ENCODE data around the gene AKT2.

Gene AKT2

GRCh38 chr19:40191836-40192646, 93.1 kb downstream of the AKT2 start:
- Histone ChIP-seq H3K27me3 (ENCODE audit: control insufficient read depth, insufficient read depth, low read length) (no peaks in the 10 kb centered on the region), H3K27ac (ENCODE audit: low read depth, low read length) (no peak overlapping the region), H3K9ac (ENCODE audit: low read length) (peak overlapping the region; percentile 12), H3K4me3 (ENCODE audit: low read depth, low read length) (peak overlapping the region; percentile 80), H3K4me1 (ENCODE audit: control insufficient read depth, insufficient read depth, low read length) (peaks cover 15% of the 10 kb centered on the region), H3K9me3 (ENCODE audit: control insufficient read depth, insufficient read depth, low read depth, low read length) (no peaks in the 10 kb centered on the region), H3K36me3 (ENCODE audit: control insufficient read depth, insufficient read depth, low read length) (no peaks in the 10 kb centered on the region)

DNA sequence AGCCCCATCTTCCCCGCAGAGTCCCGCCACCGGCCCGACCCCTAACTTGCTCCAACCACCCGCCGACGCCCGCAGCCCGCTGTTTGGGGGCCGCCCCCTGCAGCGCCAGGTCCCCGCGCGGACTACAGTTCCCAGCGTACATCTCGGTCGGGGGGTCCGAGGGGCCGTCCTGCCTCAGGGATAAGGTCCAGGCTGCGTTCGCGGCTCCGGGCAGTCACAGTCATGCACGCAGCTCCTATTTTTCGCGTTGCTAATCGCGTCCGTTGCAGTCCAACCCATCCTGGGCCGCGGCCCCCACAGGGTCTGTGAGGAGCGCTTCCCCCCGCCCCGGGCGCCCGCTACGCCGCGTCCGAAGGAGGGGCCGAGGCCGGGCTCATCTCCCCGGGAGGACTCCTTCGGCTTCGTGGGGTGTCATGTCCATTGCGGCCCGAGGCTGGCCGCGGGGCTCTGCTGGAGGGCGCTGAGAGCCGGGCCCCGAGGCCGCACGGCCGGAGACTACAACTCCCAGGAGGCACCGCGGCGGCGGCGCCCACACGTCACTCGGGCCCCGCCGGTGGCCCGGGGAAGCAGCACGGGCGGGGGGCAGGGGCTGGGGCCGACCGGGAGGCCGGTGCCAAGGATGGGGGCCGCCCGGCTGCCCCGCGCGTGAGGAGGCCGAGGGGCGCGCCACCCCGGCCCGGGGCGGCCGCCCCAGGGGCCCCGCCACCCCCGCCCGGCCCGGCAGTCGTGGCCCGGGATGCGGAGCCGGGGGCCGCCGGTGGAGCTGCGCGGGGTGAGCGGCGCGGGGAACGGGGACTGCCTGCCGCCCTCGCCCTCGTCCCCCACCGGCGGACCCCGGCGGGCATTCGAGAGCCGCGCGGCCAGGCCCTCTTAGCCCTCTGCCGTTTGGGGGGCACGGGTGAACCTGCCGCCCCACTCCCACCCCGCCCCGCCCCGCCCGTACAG, 94.0 kb downstream of the AKT2 start, which contains the start of gene MAP3K10:
TSS of gene MAP3K10 (plus strand) at position 536 of the 945 bp plus-strand sequence. CDS start 606 bp downstream, outside the sequence.
- Histone ChIP-seq H3K9me3 (ENCODE audit: control insufficient read depth, insufficient read depth, low read depth, low read length) (no peaks in the 10 kb centered on the region), H3K4me3 (ENCODE audit: low read depth, low read length) (peak within 1 kb of the TSS; percentile 80), H3K9ac (ENCODE audit: low read length) (peak within 1 kb of the TSS; percentile 81), H3K27me3 (ENCODE audit: control insufficient read depth, insufficient read depth, low read length) (no peaks in the 10 kb centered on the region), H3K27ac (ENCODE audit: low read depth, low read length) (peak within 1 kb of the TSS; percentile 85; the same call in 1 of the 2 replicates), H3K36me3 (ENCODE audit: control insufficient read depth, insufficient read depth, low read length) (no peaks in the 10 kb centered on the region), H3K4me1 (ENCODE audit: control insufficient read depth, insufficient read depth, low read length) (peaks cover 15% of the 10 kb centered on the region)

GRCh38 chr19:40184273-40184672, 100.9 kb downstream of the AKT2 start:
- Histone ChIP-seq H3K9ac (ENCODE audit: low read length) (no peak overlapping the region), H3K36me3 (ENCODE audit: control insufficient read depth, insufficient read depth, low read length) (no peaks in the 10 kb centered on the region), H3K4me1 (ENCODE audit: control insufficient read depth, insufficient read depth, low read length) (no peaks in the 10 kb centered on the region), H3K27me3 (ENCODE audit: control insufficient read depth, insufficient read depth, low read length) (no peaks in the 10 kb centered on the region), H3K27ac (ENCODE audit: low read depth, low read length) (no peak overlapping the region), H3K4me3 (ENCODE audit: low read depth, low read length) (no peak overlapping the region), H3K9me3 (ENCODE audit: control insufficient read depth, insufficient read depth, low read depth, low read length) (no peaks in the 10 kb centered on the region)

All from HUES6 (cell line).